Measurements from ENCODE around the gene ORC5. TPM values are rescaled to one million over a fixed set of nuclear protein-coding genes. Genes with fewer than 3 reads are reported as not detected.

Gene ORC5
- total RNA-seq, 4 donors from 2014 or later = 21.8 to 43.8 (median 25.7) TPM

DNA sequence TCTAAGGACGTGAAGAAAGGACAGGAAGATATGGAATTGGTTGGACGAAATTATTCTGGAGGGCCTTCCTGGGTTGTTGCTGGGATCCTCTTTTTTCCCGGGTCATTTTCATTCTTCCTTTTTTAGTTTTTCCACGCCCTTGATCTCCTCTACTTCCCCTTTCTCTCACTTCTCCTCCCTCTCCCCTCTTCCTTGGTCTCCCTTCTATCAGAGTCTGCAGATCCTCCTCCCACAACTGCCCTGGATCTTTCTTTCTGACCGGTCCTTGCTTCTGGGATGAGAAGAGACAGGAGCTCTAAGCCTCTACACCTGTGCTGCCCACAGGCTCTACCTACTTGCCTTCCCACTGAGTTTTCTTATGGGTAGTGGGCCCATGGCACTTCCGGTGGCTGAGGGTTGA is 114.7 kb downstream of the ORC5 start:
- WGBS, 2 donors = 81 to 90% methylated on average over 6 of the region's 6 CpGs
- intact Hi-C loops (cut with DNase I) = no loop called here

DNA sequence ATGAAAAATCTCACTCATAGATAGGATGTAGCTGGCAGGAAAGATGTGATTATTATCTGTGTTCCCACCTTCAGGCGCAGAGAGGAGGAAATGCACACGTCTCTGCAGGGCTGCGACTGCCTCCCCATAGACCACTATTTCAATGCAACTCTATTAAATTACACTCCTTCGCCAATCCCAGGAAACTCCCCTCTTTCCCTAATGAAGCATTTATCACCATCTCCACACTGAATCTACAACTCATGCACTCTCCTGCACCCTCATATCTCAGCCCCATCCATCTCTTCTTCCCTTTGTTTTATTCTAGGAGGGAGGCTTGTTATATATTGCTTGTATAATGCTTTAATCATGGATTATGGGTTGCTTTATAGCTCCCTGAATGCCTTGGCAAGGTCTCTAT is 116.6 kb downstream of the ORC5 start:
- TF ChIP-seq, protein P1, sequence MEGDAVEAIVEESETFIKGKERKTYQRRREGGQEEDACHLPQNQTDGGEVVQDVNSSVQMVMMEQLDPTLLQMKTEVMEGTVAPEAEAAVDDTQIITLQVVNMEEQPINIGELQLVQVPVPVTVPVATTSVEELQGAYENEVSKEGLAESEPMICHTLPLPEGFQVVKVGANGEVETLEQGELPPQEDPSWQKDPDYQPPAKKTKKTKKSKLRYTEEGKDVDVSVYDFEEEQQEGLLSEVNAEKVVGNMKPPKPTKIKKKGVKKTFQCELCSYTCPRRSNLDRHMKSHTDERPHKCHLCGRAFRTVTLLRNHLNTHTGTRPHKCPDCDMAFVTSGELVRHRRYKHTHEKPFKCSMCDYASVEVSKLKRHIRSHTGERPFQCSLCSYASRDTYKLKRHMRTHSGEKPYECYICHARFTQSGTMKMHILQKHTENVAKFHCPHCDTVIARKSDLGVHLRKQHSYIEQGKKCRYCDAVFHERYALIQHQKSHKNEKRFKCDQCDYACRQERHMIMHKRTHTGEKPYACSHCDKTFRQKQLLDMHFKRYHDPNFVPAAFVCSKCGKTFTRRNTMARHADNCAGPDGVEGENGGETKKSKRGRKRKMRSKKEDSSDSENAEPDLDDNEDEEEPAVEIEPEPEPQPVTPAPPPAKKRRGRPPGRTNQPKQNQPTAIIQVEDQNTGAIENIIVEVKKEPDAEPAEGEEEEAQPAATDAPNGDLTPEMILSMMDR (IDR thresholded peaks at IDR 0.05) = no peak
- TF ChIP-seq POLR2A (IDR thresholded peaks at IDR 0.05) = no peak
- 67 to 81% methylated on average over 4 of the region's 4 CpGs for WGBS, 2 donors
- H3K36me3 ChIP-seq = no peaks in the 10 kb centered on the region
- H3K9me3 ChIP-seq = no peaks in the 10 kb centered on the region
- intact Hi-C loops (cut with DNase I) = no loop called here
- no peaks in the 10 kb centered on the region for H3K4me1 ChIP-seq
- no peaks in the 10 kb centered on the region for H3K27me3 ChIP-seq
- no peak overlapping the region for H3K27ac ChIP-seq
- DNase-seq = no peak
- no peak overlapping the region for H3K4me3 ChIP-seq (replicated peaks in 1 of 3)

More for the DNA sequence above, 114.7 kb downstream of the ORC5 start:
- TF ChIP-seq, protein P1 (IDR thresholded peaks at IDR 0.05) = no peak
- no peak for TF ChIP-seq POLR2A (IDR thresholded peaks at IDR 0.05)
- no peak for DNase-seq
- H3K36me3 ChIP-seq = no peaks in the 10 kb centered on the region
- no peaks in the 10 kb centered on the region for H3K4me1 ChIP-seq
- H3K9me3 ChIP-seq = no peaks in the 10 kb centered on the region
- H3K4me3 ChIP-seq (replicated peaks in 1 of 3) = no peak overlapping the region
- no peaks in the 10 kb centered on the region for H3K27me3 ChIP-seq
- H3K27ac ChIP-seq = no peak overlapping the region

DNA sequence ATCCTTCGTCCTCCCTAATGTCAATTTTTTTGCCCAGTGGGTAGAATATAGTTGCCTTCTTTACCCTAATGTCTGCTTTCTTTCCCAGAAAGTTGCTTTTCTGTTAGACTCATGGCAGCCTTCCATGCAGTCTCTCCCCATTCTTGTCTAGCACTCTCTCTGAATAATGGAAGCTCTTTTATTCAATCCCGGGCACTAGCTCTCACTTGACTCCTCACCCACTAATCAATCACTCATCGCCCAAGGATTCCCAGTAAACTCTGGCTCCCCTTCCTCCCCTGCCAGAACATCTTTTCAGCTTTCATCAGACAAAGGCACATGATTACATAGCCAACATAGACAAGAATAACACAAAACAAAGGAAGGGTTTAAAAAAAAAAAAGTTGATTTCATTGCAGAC is 118.2 kb downstream of the ORC5 start:
- 55 to 64% methylated on average over 3 of the region's 3 CpGs for WGBS, 2 donors
- intact Hi-C loops (cut with DNase I) = no loop called here
- Histone ChIP-seq H3K4me3 (replicated peaks in 1 of 3) (no peak overlapping the region), H3K36me3 (no peaks in the 10 kb centered on the region), H3K27ac (no peak overlapping the region), H3K9me3 (no peaks in the 10 kb centered on the region), H3K27me3 (no peaks in the 10 kb centered on the region), H3K4me1 (no peaks in the 10 kb centered on the region)
- TF ChIP-seq, protein P1 (IDR thresholded peaks at IDR 0.05) = no peak
- no peak for TF ChIP-seq POLR2A (IDR thresholded peaks at IDR 0.05)
- no peak for DNase-seq

DNA sequence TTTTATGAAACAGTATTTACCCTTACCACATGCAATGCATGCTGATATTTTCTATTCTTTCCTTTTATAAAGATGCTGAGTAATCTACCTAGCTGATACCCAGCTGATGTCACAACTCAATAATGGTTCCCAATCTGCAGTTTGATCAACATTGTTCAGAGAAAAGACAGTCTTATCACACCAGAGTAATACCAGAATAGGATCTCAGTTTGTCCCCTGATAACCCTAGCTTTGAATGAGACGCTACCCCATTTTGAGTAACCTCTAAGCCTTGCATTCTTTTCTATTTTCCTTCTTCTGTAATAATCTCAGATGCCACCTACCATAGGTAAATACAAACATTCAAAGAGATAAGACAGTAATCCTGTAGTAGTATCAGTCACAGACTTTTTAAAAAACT is 118.8 kb downstream of the ORC5 start:
- 80 to 87% methylated on average over 1 of the region's 1 CpG for WGBS, 2 donors
- no peaks in the 10 kb centered on the region for H3K27me3 ChIP-seq
- TF ChIP-seq POLR2A (IDR thresholded peaks at IDR 0.05) = no peak
- TF ChIP-seq, protein P1 (IDR thresholded peaks at IDR 0.05) = no peak
- no peak for DNase-seq
- no peak overlapping the region for H3K4me3 ChIP-seq (replicated peaks in 1 of 3)
- H3K4me1 ChIP-seq = no peaks in the 10 kb centered on the region
- H3K9me3 ChIP-seq = no peaks in the 10 kb centered on the region
- H3K27ac ChIP-seq = no peak overlapping the region
- no peaks in the 10 kb centered on the region for H3K36me3 ChIP-seq
- intact Hi-C loops (cut with DNase I) = no loop called here

Other genes with a start within 250 kb of the ORC5 start
- gene RELN, start 218.4 kb downstream of the ORC5 start, total RNA-seq = 10 to 100 TPM; 16.0 to 52.3 (median 23.6) TPM
- not detected for gene LHFPL3, start 120.6 kb upstream of the ORC5 start, total RNA-seq

All from thyroid gland (tissue), 4 donors.